ENCODE data around the gene STXBP4. TPM values are rescaled to one million over a fixed set of nuclear protein-coding genes. Genes with fewer than 3 reads are reported as not detected.

STXBP4 gene
- total RNA-seq, 1 experiment from 2014 or later: 16.8 TPM

DNA sequence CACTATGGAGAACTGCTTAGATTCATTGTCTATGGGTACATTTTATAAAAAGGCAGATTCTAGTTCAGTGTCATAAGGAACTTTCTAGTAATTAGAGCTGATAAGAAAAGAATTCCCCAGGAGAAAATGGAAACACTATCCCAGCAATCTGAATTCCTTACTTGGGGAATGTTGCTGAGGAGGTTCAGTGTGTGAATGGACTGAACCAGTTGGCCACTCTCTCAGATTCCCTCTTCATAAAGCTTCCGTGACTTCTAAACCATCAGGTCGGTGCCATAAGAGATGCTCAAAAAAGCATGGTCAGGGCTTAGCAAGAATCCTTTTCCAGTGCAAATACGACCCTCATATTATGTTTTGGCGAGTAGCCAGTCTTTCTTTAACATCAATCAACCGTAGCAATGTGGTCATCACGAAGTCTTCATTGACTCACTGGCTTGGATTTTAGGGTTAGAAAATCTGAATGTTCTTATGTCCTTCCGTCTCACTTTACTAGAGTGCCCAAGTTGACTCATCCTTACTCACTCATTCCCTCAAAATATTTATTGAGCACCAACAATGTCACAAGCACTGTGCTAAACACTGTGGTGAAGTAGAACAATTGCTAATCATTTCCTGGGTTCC, 193.5 kb downstream of the STXBP4 start:
- intact Hi-C loops (cut with micrococcal nuclease; ENCODE audit: unreplicated experiment): no loop called here
- Mint-ChIP-seq H3K4me3 (ENCODE audit: unreplicated experiment) (no peak overlapping the region), H3K27me3 (ENCODE audit: insufficient read depth, unreplicated experiment) (no peaks in the 10 kb centered on the region), H3K36me3 (ENCODE audit: insufficient read depth, unreplicated experiment) (no peaks in the 10 kb centered on the region), H3K27ac (ENCODE audit: unreplicated experiment) (no peak overlapping the region), H3K9me3 (ENCODE audit: unreplicated experiment) (no peaks in the 10 kb centered on the region), H3K4me1 (ENCODE audit: low read depth, unreplicated experiment) (no peaks in the 10 kb centered on the region)
- DNase-seq: no peak
- TF ChIP-seq, protein P1, sequence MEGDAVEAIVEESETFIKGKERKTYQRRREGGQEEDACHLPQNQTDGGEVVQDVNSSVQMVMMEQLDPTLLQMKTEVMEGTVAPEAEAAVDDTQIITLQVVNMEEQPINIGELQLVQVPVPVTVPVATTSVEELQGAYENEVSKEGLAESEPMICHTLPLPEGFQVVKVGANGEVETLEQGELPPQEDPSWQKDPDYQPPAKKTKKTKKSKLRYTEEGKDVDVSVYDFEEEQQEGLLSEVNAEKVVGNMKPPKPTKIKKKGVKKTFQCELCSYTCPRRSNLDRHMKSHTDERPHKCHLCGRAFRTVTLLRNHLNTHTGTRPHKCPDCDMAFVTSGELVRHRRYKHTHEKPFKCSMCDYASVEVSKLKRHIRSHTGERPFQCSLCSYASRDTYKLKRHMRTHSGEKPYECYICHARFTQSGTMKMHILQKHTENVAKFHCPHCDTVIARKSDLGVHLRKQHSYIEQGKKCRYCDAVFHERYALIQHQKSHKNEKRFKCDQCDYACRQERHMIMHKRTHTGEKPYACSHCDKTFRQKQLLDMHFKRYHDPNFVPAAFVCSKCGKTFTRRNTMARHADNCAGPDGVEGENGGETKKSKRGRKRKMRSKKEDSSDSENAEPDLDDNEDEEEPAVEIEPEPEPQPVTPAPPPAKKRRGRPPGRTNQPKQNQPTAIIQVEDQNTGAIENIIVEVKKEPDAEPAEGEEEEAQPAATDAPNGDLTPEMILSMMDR (IDR thresholded peaks at IDR 0.05; ENCODE audit: insufficient read depth in 1 of 2, low read depth in 1 of 2, low read length in 1 of 2, severe bottlenecking in 1 of 2, unreplicated experiment in 1 of 2): no peak
- no TSS peak for BruUV-seq (replicated peaks)
- Histone ChIP-seq H3K4me3 (ENCODE audit: low read depth, low read length) (no peak overlapping the region), H3K9me3 (no peaks in the 10 kb centered on the region), H3K36me3 (ENCODE audit: control insufficient read depth, insufficient read depth, low read length) (no peaks in the 10 kb centered on the region), H3K4me1 (peaks cover 5% of the 10 kb centered on the region; the same call in 1 of the 2 replicates), H3K27me3 (replicated peaks; ENCODE audit: control insufficient read depth, insufficient read depth, low read length) (no peaks in the 10 kb centered on the region)
- CTCF ChIA-PET: no interaction called here
- POLR2A ChIA-PET: no interaction called here

DNA sequence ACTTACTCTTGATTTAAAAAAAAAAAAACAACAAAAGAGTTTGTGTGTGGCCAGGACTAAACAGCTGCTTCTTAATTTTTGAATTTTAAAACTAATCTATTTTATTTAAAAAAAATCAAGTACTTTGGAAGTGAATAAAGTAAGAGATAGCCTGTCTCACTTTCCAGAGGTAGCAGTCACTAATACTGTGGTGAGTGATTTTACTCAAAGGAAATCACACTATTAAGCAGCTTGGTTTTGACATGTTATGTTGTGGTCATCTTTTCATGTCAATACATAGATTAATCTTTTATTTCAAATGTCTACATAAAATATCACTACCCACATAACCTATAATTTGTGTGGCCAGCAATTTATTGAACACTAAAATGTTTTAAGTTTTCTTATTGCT, 194.0 kb downstream of the STXBP4 start:
- Histone ChIP-seq H3K36me3 (ENCODE audit: control insufficient read depth, insufficient read depth, low read length) (no peaks in the 10 kb centered on the region), H3K9me3 (no peaks in the 10 kb centered on the region), H3K4me1 (0 out of 2 replicates have a peak, but pooled peaks cover under 1% of the 10 kb centered on the region), H3K4me3 (ENCODE audit: low read depth, low read length) (no peak overlapping the region), H3K27me3 (replicated peaks; ENCODE audit: control insufficient read depth, insufficient read depth, low read length) (no peaks in the 10 kb centered on the region)
- ChIA-PET CTCF (no interaction called here), POLR2A (no interaction called here)
- DNase-seq: no peak
- no peak overlapping the region for H3K27ac Mint-ChIP-seq (ENCODE audit: unreplicated experiment)
- no peaks in the 10 kb centered on the region for H3K9me3 Mint-ChIP-seq (ENCODE audit: unreplicated experiment)
- no peaks in the 10 kb centered on the region for H3K36me3 Mint-ChIP-seq (ENCODE audit: insufficient read depth, unreplicated experiment)
- TF ChIP-seq, protein P1 (IDR thresholded peaks at IDR 0.05; ENCODE audit: insufficient read depth in 1 of 2, low read depth in 1 of 2, low read length in 1 of 2, severe bottlenecking in 1 of 2, unreplicated experiment in 1 of 2): no peak
- no peak overlapping the region for H3K4me3 Mint-ChIP-seq (ENCODE audit: unreplicated experiment)
- no peaks in the 10 kb centered on the region for H3K4me1 Mint-ChIP-seq (ENCODE audit: low read depth, unreplicated experiment)
- BruUV-seq (replicated peaks): no TSS peak
- intact Hi-C loops (cut with micrococcal nuclease; ENCODE audit: unreplicated experiment): no loop called here
- no peaks in the 10 kb centered on the region for H3K27me3 Mint-ChIP-seq (ENCODE audit: insufficient read depth, unreplicated experiment)

DNA sequence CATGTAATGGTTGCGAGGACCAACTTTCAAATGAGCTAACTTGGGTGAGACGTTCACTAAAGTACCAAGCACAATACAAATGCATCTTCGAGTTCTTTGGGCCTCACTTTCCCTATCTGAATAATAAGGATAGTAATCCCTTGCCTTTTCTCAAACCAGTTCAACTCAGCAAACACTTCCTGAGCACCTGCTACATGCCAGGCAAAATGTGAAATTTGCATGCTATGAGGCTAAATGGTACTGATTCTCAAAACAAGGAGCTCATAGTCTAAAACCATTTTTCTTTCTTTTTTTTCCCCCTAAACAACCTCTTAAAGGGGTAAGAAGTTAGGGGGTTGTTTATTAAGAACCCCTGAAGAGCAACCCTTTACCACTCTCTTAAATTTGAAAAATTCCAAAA, 194.8 kb downstream of the STXBP4 start:
- H3K4me3 Mint-ChIP-seq (ENCODE audit: unreplicated experiment): no peak overlapping the region
- no peaks in the 10 kb centered on the region for H3K4me1 Mint-ChIP-seq (ENCODE audit: low read depth, unreplicated experiment)
- no peaks in the 10 kb centered on the region for H3K27me3 ChIP-seq (replicated peaks; ENCODE audit: control insufficient read depth, insufficient read depth, low read length)
- no peak for DNase-seq
- no peaks in the 10 kb centered on the region for H3K9me3 Mint-ChIP-seq (ENCODE audit: unreplicated experiment)
- no peaks in the 10 kb centered on the region for H3K36me3 Mint-ChIP-seq (ENCODE audit: insufficient read depth, unreplicated experiment)
- H3K36me3 ChIP-seq (ENCODE audit: control insufficient read depth, insufficient read depth, low read length): no peaks in the 10 kb centered on the region
- H3K4me3 ChIP-seq (ENCODE audit: low read depth, low read length): no peak overlapping the region
- POLR2A ChIA-PET: no interaction called here
- H3K27me3 Mint-ChIP-seq (ENCODE audit: insufficient read depth, unreplicated experiment): no peaks in the 10 kb centered on the region
- TF ChIP-seq, protein P1 (IDR thresholded peaks at IDR 0.05; ENCODE audit: insufficient read depth in 1 of 2, low read depth in 1 of 2, low read length in 1 of 2, severe bottlenecking in 1 of 2, unreplicated experiment in 1 of 2): no peak
- CTCF ChIA-PET: no interaction called here
- H3K9me3 ChIP-seq: no peaks in the 10 kb centered on the region
- H3K4me1 ChIP-seq: no peaks in the 10 kb centered on the region
- H3K27ac Mint-ChIP-seq (ENCODE audit: unreplicated experiment): no peak overlapping the region
- no TSS peak for BruUV-seq (replicated peaks)
- intact Hi-C loops (cut with micrococcal nuclease; ENCODE audit: unreplicated experiment): no loop called here

Measured in Caco-2 (cell line).